Activated CD8-positive, alpha-beta memory T cell treated with anti-CD3 and anti-CD28 coated beads, Interleukin-2, amount 50 U/mL, for 24 hours (primary cell): ENCODE data around the gene OLFML2A.

Experiments
- DNase-seq: peaks from one replicate; pipeline ENCODE4 v3.0.0-alpha.2; 2020; ENCODE audit errors: extremely low read depth

OLFML2A gene

DNA sequence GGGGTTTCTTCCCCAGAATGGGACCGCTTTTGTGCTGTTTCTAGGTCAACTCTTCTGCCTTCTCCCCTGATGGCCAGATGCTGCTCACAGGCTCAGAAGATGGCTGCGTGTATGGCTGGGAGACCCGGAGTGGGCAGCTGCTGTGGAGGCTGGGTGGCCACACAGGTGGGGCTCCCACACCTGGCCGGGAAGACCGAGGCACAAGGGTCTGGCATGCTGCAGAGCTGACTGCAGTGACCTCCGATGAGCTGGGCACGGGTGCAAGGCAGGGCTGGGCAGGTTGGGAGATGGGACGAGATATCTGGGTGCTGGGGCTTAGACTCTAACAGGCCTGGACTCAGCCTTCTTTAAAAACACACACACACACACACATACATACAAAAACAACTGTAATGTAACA lies 77.2 kb downstream of the OLFML2A start:
- no peak for DNase-seq

- no peak for DNase-seq
Measured at GRCh38 chr9:124854822-124855221, 77.9 kb downstream of the OLFML2A start.

GRCh38 chr9:124855566-124855943 lies 78.6 kb downstream of the OLFML2A start:
- no peak for DNase-seq

- no peak for DNase-seq
Measured at GRCh38 chr9:124855944-124856765, 79.2 kb downstream of the OLFML2A start.

DNA sequence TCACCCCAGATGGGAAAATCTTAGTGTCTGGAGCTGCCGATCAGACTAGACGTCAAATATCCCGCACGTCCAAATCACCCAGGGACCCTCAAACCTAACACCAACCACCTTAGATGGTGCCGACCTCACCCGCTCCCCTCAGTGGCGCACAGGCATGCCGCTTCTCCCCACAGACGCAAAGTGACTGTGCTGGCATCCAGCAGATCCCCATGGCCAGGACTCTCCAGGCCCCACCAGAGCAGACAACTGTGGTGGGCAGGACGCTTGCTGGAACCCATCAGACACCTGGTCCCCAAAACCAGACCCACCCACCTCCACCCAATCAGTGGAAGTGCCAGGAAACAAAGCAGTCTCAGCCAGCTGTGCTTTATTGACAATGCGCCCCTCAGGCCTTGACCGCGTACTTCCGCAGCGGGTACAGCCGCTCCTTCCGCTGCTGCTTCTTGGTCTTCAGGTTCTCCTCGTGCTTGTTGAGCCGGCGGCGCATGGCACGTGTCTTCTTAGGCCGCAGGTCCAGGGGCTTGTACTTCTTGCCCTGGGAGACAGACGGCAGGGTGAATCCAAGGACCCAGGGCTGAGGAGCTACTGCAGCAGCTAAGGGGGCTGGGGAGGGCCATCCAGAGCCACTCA lies 80.7 kb downstream of the OLFML2A start:
- no peak for DNase-seq

DNA sequence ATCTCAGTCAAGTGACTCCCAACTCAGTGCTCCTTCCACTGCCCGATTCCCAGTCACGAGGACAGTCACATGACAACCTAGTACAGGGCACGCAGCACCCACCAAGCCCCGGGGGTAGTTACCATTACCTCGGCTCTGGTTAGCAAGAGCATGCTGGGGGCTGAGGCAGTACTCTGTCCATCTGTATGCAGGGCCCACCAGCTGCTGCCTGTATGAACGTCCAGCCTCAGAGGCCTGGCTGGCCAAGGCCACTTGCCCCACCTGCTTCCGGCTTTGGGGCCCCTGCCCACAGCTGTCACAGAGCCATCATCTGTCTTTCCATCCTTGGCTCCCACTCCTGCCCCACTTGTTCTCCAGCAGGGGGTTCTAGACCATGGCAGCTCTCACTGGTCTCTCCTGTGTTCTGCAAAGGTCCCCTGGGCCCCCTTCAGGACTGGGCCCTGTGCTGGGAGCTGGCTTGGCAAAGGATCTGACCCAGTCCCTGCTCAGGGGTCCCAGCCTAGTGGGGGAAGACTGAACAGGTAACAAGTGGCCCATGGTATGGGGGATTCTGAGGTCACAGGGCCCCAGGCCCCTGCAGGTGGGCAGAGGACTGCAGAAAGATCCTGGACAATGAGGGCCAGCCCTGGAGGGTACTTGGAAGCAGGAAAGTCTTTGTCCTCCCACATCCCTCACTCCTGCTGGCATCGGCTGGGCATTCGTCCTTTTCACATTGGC lies 81.6 kb downstream of the OLFML2A start:
- DNase-seq: no peak

GRCh38 chr9:124859803-124860581 lies 83.1 kb downstream of the OLFML2A start:
- DNase-seq: no peak

GRCh38 chr9:124860582-124861341 lies 83.8 kb downstream of the OLFML2A start:
- no peak for DNase-seq

- DNase-seq: peak; percentile 86
Measured at GRCh38 chr9:124861342-124862229, 84.7 kb downstream of the OLFML2A start, which contains the start of the genes ARPC5L and RPL35. TSS of gene ARPC5L (plus strand) at chr9:124862130. CDS start at chr9:124869291, 7,161 bp downstream. TSS of gene RPL35 (minus strand) at chr9:124861957. CDS start at chr9:124861912, 45 bp downstream.

DNA sequence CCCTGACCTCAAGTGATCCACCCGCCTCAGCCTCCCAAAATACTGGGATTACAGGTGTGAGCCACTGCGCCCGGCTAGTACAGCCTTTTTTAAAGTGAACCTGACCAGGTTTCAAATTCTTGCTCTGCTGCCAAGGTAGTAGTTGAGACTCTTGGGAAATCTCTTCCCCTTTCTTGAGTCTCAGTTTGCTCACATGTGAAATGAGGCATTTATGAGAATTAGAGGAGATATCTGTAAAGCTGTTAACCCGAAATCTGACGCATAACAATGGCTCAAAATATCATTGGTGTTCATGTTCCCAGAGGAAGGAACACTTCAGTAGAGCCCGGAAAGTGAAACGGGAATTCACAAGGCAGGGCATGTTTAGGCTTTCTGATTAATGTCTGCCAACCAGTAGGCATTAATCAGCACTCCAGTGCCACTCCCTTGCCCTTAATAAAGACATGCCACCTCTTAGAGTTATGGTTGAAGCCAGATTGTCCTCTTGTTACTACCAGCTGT lies 86.5 kb downstream of the OLFML2A start:
- DNase-seq: no peak
